GM18907 (cell line): ENCODE data around the gene NLRX1.
"Not testable (repeated sequence)": the region's sequence is repeated elsewhere in the genome, so short reads cannot be mapped to it uniquely, and the experiment has no call there.

Experiments
- ATAC-seq: cut with Tn5 transposase; IDR thresholded peaks from one replicate; pipeline ENCODE4 v1.9.1; 2021; ENCODE audit warnings: mild to moderate bottlenecking, moderate library complexity; ENCODE audit not compliant: unreplicated experiment

NLRX1 gene

DNA sequence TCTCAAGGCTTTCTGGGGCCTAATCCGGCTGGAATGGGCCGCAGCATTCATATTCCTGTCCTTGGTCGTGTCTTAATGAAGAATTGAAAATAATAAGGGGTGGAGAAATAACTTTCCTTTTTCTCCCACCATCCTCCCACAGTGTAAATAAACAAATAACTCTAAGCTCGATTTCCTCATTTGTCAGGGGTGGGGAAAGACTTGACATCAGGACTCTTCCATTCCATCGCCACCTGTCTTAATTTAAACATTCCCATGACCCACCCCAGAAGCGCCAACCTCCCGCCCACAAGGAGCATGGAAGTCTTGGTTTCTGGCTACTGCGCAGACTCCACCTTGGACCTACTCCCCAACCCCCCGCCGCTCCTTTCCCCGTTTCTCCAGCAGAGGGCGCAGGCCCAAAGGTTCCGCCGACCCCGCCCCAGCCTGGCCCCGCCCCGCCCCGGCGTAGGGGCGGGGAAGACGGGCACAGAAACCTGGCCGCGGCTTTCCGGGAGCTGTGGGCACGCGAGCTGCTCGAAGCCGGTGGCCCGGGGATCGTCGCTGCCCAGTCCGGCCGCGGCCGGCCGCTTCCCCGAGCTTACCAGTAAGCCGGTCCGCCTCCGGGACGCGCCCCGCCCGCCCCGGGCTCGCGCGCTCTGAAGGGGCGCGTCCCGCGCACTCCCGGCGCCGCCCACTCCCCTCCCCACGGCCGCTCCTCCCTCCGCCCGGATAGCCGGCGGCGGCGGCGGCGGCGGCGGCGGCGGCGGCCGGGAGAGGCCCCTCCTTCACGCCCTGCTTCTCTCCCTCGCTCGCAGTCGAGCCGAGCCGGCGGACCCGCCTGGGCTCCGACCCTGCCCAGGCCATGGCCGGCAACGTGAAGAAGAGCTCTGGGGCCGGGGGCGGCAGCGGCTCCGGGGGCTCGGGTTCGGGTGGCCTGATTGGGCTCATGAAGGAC lies 37.3 kb downstream of the NLRX1 start, which contains the start of gene CBL:
CBL (plus strand) TSS at position 766 of the 937 bp plus-strand sequence; CDS start at position 845, 79 bp downstream.
- ATAC-seq, result peak; percentile 78

DNA sequence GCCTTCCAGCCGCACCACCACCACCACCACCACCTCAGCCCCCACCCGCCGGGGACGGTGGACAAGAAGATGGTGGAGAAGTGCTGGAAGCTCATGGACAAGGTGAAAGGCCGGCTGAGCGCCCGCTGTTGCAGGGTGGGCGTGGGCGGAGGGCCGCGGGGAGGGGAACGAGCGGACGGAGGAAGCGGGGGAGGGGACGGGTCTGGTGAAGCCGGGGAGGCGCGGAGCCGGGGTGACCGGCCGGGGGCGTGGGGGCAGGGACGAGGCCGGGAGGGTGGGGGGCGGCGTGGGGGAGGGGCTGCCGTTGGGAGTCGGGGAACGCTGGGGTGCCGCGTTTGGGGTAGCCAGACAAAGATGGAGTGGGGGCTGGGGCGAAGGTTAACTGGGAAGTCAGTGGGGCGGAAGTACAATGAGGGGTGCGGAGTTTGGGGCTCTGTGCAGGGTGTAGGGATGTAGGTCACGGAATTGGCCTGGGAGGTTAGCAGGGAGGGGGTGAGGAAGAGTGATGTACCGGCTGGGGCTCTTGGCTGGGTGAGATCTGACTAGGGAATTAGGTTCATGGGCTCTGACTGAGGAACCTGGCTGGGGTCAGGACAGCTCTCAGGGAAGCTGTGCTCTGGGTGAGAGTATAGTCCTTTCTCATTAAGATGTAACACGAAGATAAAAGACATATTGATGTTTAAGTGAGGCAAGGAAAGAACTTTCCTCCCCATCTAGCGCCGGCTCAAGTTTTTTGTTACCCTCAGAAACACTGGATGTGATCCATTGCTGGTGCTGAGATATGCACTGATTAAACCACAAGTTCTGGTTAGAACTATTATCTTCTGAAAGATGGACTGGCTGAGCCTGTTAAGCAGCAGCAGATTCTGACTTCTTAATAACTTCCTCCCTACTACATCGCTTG lies 38.2 kb downstream of the NLRX1 start:
- peak; percentile 22 for ATAC-seq

- no peak for ATAC-seq
These were observed 39.0 kb downstream of the NLRX1 start for GRCh38 chr11:119207415-119207960.

DNA sequence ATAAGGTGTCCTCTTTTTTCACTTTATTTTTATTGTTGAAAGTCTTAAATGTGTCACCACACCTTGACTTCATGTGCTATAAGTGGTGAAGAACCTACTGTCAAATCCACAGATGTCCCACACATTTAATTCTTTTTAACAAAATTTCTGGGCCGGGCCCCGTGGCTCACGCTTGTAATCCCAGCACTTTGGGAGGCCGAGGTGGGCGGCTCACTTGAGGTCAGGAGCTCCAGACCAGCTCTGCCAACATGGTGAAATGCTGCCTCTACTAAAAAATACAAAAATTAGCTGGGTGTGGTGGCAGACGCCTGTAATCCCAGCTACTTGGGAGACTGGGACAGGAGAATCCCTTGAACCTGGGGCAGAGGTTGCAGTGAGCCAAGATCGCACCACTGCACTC lies 40.7 kb downstream of the NLRX1 start:
- no peak for ATAC-seq

DNA sequence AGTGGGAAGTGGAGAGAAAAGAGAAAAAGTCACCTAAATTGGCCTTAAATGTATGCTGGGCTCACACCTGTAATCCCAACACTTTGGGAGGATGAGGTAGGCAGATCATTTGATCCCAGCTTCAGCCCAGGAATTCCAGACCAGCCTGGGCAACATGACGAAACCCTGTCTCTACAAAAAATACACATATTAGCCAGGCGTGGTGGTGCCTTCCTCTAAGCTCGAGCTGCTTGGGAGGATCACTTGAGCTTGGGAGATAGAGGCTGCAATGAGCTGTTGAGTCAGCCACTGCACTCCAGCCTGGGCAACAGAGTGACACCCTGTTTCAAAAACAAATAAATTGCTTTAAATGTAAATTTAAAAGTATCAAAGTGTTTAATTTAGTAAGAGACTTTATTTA lies 41.5 kb downstream of the NLRX1 start:
- ATAC-seq, result no peak

GRCh38 chr11:119218141-119218878 lies 49.8 kb downstream of the NLRX1 start:
- no peak for ATAC-seq

GRCh38 chr11:119222308-119222707 lies 53.8 kb downstream of the NLRX1 start:
- ATAC-seq, result no peak

- no peak for ATAC-seq
These were observed 54.4 kb downstream of the NLRX1 start for GRCh38 chr11:119222891-119223290.

- ATAC-seq, result no peak
These were observed 55.3 kb downstream of the NLRX1 start for GRCh38 chr11:119223856-119224255.

GRCh38 chr11:119228535-119229287 lies 60.2 kb downstream of the NLRX1 start:
- not testable (repeated sequence) for ATAC-seq

- ATAC-seq, result no peak
These were observed 60.8 kb downstream of the NLRX1 start for GRCh38 chr11:119229288-119229672.

DNA sequence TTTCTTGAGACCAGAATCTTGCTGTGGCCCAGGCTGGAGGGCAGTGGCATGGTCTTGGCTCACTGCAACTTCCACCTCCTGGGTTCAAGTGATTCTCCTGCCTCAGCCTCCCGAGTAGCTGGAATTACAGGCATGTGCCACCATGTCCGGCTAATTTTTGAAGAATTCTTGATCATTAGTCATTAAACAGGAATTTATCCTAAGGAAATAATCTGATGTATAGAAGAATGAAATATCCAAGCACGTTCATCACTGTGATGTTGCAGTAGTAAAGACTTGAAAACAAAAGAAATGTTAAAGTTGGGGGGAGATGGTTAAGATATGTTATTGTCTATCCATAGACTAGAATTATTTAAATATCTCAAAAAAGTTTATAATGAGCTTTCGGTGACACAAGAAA lies 61.2 kb downstream of the NLRX1 start:
- ATAC-seq, result no peak
